Measurements from ENCODE around the gene MSN. TPM values are rescaled to one million over a fixed set of nuclear protein-coding genes. Genes with fewer than 3 reads are reported as not detected.

Gene MSN
- total and polyA plus RNA-seq, 2 experiments from 2014 or later = 268 to 281 TPM

GRCh38 chrX:65706041-65706828, 38.8 kb downstream of the MSN start:
- Histone ChIP-seq H3K9me2 (ENCODE audit: insufficient read depth) (no peaks in the 10 kb centered on the region), H3K36me3 (ENCODE audit: low read depth) (no peaks in the 10 kb centered on the region), H3F3A (ENCODE audit: insufficient read depth) (peaks cover 42% of the 10 kb centered on the region), H3K27ac (peak overlapping the region; percentile 92), H3K4me2 (ENCODE audit: unreplicated experiment) (no peak overlapping the region), H3K79me2 (ENCODE audit: insufficient read depth) (peaks cover 89% of the 10 kb centered on the region), H3K27me3 (replicated peaks; ENCODE audit: insufficient read depth) (no peaks in the 10 kb centered on the region), H3K4me1 (ENCODE audit: insufficient read depth) (peaks cover 46% of the 10 kb centered on the region), H3K9ac (peak overlapping the region; percentile 60), H3K4me3 (no peak overlapping the region), H4K20me1 (ENCODE audit: insufficient read depth) (no peaks in the 10 kb centered on the region), H2AFZ (no peak overlapping the region), H3K9me3 (ENCODE audit: low read depth) (no peaks in the 10 kb centered on the region)
- TF ChIP-seq EZH2phosphoT487 (IDR thresholded peaks at IDR 0.05; ENCODE audit: insufficient read depth, low read depth) (no peak), EZH2 (IDR thresholded peaks at IDR 0.05; ENCODE audit: insufficient read depth, poor library complexity, severe bottlenecking) (no peak)
- peak; percentile 83 for DNase-seq
- WGBS, 2 experiments (ENCODE audit: low coverage in 1 of 2, low lambda C conversion rate in 2 of 2, missing lambda C conversion rate in 2 of 2) = 4 to 5% methylated on average over 4 of the region's 5 CpGs
- in situ Hi-C loops (cut with MboI) = no loop called here

- 56% methylated on average over 2 of the region's 2 CpGs; no CpG with 5 or more reads in 1 of the 2 experiments for WGBS, 2 experiments (ENCODE audit: low coverage in 1 of 2, low lambda C conversion rate in 2 of 2, missing lambda C conversion rate in 2 of 2)
- H2AFZ ChIP-seq = no peak overlapping the region
These were observed 39.7 kb downstream of the MSN start for GRCh38 chrX:65707151-65707550.

GRCh38 chrX:65712005-65712806, 44.8 kb downstream of the MSN start:
- in situ Hi-C loops (cut with MboI) = no loop called here
- H3F3A ChIP-seq (ENCODE audit: insufficient read depth) = peaks cover 11% of the 10 kb centered on the region
- H2AFZ ChIP-seq = no peak overlapping the region
- TF ChIP-seq EZH2 (IDR thresholded peaks at IDR 0.05; ENCODE audit: insufficient read depth, poor library complexity, severe bottlenecking) = no peak
- TF ChIP-seq EZH2phosphoT487 (IDR thresholded peaks at IDR 0.05; ENCODE audit: insufficient read depth, low read depth) = no peak
- H3K79me2 ChIP-seq (ENCODE audit: insufficient read depth) = peaks cover 100% of the 10 kb centered on the region
- no peak overlapping the region for H3K27ac ChIP-seq
- H3K4me1 ChIP-seq (ENCODE audit: insufficient read depth) = peaks cover 4% of the 10 kb centered on the region
- peaks cover 5% of the 10 kb centered on the region; the same call in 1 of the 2 replicates for H3K36me3 ChIP-seq (ENCODE audit: low read depth)
- no peak overlapping the region for H3K9ac ChIP-seq
- no peaks in the 10 kb centered on the region for H3K9me2 ChIP-seq (ENCODE audit: insufficient read depth)
- peaks cover 4% of the 10 kb centered on the region; the same call in 1 of the 2 replicates for H4K20me1 ChIP-seq (ENCODE audit: insufficient read depth)
- no peak overlapping the region for H3K4me2 ChIP-seq (ENCODE audit: unreplicated experiment)
- WGBS, 2 experiments (ENCODE audit: low coverage in 1 of 2, low lambda C conversion rate in 2 of 2, missing lambda C conversion rate in 2 of 2) = 79 to 80% methylated on average over 6 of the region's 6 CpGs
- H3K9me3 ChIP-seq (ENCODE audit: low read depth) = no peaks in the 10 kb centered on the region
- H3K4me3 ChIP-seq = no peak overlapping the region
- H3K27me3 ChIP-seq (replicated peaks; ENCODE audit: insufficient read depth) = no peaks in the 10 kb centered on the region
- DNase-seq = no peak

More at GRCh38 chrX:65707151-65707550, 39.7 kb downstream of the MSN start:
- Histone ChIP-seq H4K20me1 (ENCODE audit: insufficient read depth) (no peaks in the 10 kb centered on the region), H3K27ac (peak overlapping the region; percentile 92), H3K36me3 (ENCODE audit: low read depth) (no peaks in the 10 kb centered on the region), H3K4me1 (ENCODE audit: insufficient read depth) (peaks cover 46% of the 10 kb centered on the region), H3F3A (ENCODE audit: insufficient read depth) (peaks cover 42% of the 10 kb centered on the region), H3K9ac (peak overlapping the region; percentile 24; the same call in 1 of the 2 replicates), H3K27me3 (replicated peaks; ENCODE audit: insufficient read depth) (no peaks in the 10 kb centered on the region), H3K79me2 (ENCODE audit: insufficient read depth) (peaks cover 89% of the 10 kb centered on the region), H3K4me2 (ENCODE audit: unreplicated experiment) (no peak overlapping the region), H3K9me2 (ENCODE audit: insufficient read depth) (no peaks in the 10 kb centered on the region), H3K9me3 (ENCODE audit: low read depth) (no peaks in the 10 kb centered on the region), H3K4me3 (no peak overlapping the region)
- DNase-seq = no peak
- TF ChIP-seq EZH2phosphoT487 (IDR thresholded peaks at IDR 0.05; ENCODE audit: insufficient read depth, low read depth) (no peak), EZH2 (IDR thresholded peaks at IDR 0.05; ENCODE audit: insufficient read depth, poor library complexity, severe bottlenecking) (no peak)
- in situ Hi-C loops (cut with MboI) = no loop called here

- H3K27ac ChIP-seq = no peak overlapping the region
- H3K36me3 ChIP-seq (ENCODE audit: low read depth) = peaks cover 14% of the 10 kb centered on the region; the same call in 1 of the 2 replicates
- H3F3A ChIP-seq (ENCODE audit: insufficient read depth) = peaks cover 14% of the 10 kb centered on the region; the same call in 1 of the 2 replicates
- H2AFZ ChIP-seq = no peak overlapping the region
- H4K20me1 ChIP-seq (ENCODE audit: insufficient read depth) = peaks cover 8% of the 10 kb centered on the region
- H3K4me2 ChIP-seq (ENCODE audit: unreplicated experiment) = no peak overlapping the region
- DNase-seq = no peak
- peaks cover 100% of the 10 kb centered on the region for H3K79me2 ChIP-seq (ENCODE audit: insufficient read depth)
- H3K9ac ChIP-seq = no peak overlapping the region
- H3K27me3 ChIP-seq (replicated peaks; ENCODE audit: insufficient read depth) = no peaks in the 10 kb centered on the region
- in situ Hi-C loops (cut with MboI) = no loop called here
- H3K9me2 ChIP-seq (ENCODE audit: insufficient read depth) = no peaks in the 10 kb centered on the region
- WGBS, 2 experiments (ENCODE audit: low coverage in 1 of 2, low lambda C conversion rate in 2 of 2, missing lambda C conversion rate in 2 of 2) = 100% methylated on average over 4 of the region's 4 CpGs
- no peaks in the 10 kb centered on the region for H3K9me3 ChIP-seq (ENCODE audit: low read depth)
- H3K4me3 ChIP-seq = no peak overlapping the region
- TF ChIP-seq EZH2 (IDR thresholded peaks at IDR 0.05; ENCODE audit: insufficient read depth, poor library complexity, severe bottlenecking) (no peak), EZH2phosphoT487 (IDR thresholded peaks at IDR 0.05; ENCODE audit: insufficient read depth, low read depth) (no peak)
- no peaks in the 10 kb centered on the region for H3K4me1 ChIP-seq (ENCODE audit: insufficient read depth)
These were observed 51.1 kb downstream of the MSN start for GRCh38 chrX:65718538-65718937.

Data from GM23248 (cell line).